ENCODE results near the gene CAMK1D. TPM values are rescaled to one million over a fixed set of nuclear protein-coding genes. Genes with fewer than 3 reads are reported as not detected.

CAMK1D gene
- total and polyA plus RNA-seq, 2 experiments from 2014 or later, result 4.6 to 7.2 TPM

DNA sequence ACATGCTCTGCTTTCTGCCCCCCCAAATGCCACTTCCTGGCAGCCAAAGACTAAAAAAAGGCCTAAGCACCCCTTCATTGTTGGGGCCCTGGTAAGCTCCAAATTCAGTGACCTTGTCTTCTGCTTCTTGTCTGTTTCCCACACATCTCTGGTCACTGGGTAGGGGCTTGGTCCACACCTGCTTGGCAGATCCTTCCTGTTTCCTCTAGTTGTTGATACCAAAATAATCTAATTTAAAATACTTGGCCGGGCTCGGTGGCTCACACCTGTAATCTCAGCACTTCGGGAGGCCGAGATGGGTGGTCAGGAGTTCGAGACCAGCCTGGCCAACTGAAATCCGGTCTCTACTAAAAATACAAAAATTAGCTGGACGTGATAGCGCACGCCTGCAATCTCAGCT, 130.6 kb downstream of the CAMK1D start:
- H2AFZ ChIP-seq, result no peak overlapping the region
- no peaks in the 10 kb centered on the region for H3K79me2 ChIP-seq (replicated peaks; ENCODE audit: insufficient read depth)
- TF ChIP-seq NANOG (IDR thresholded peaks at IDR 0.05; ENCODE audit: borderline replicate concordance) (no peak), STAT1 (IDR thresholded peaks at IDR 0.05; ENCODE audit: unreplicated experiment) (no peak), JUNB (IDR thresholded peaks at IDR 0.05; ENCODE audit: unreplicated experiment) (no peak), POLR2AphosphoS5 (IDR thresholded peaks at IDR 0.05; ENCODE audit: low read depth) (no peak), ZNF114 (CRISPR knock-in tag; IDR thresholded peaks at IDR 0.05) (no peak)
- TF ChIP-seq, protein P1, sequence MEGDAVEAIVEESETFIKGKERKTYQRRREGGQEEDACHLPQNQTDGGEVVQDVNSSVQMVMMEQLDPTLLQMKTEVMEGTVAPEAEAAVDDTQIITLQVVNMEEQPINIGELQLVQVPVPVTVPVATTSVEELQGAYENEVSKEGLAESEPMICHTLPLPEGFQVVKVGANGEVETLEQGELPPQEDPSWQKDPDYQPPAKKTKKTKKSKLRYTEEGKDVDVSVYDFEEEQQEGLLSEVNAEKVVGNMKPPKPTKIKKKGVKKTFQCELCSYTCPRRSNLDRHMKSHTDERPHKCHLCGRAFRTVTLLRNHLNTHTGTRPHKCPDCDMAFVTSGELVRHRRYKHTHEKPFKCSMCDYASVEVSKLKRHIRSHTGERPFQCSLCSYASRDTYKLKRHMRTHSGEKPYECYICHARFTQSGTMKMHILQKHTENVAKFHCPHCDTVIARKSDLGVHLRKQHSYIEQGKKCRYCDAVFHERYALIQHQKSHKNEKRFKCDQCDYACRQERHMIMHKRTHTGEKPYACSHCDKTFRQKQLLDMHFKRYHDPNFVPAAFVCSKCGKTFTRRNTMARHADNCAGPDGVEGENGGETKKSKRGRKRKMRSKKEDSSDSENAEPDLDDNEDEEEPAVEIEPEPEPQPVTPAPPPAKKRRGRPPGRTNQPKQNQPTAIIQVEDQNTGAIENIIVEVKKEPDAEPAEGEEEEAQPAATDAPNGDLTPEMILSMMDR (conservative IDR thresholded peaks at IDR 0.05; ENCODE audit: low read depth in 2 of 2), result no peak
- TF ChIP-seq, protein P2, sequence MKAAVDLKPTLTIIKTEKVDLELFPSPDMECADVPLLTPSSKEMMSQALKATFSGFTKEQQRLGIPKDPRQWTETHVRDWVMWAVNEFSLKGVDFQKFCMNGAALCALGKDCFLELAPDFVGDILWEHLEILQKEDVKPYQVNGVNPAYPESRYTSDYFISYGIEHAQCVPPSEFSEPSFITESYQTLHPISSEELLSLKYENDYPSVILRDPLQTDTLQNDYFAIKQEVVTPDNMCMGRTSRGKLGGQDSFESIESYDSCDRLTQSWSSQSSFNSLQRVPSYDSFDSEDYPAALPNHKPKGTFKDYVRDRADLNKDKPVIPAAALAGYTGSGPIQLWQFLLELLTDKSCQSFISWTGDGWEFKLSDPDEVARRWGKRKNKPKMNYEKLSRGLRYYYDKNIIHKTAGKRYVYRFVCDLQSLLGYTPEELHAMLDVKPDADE (IDR thresholded peaks at IDR 0.05), result no peak
- TF ChIP-seq, protein P3, sequence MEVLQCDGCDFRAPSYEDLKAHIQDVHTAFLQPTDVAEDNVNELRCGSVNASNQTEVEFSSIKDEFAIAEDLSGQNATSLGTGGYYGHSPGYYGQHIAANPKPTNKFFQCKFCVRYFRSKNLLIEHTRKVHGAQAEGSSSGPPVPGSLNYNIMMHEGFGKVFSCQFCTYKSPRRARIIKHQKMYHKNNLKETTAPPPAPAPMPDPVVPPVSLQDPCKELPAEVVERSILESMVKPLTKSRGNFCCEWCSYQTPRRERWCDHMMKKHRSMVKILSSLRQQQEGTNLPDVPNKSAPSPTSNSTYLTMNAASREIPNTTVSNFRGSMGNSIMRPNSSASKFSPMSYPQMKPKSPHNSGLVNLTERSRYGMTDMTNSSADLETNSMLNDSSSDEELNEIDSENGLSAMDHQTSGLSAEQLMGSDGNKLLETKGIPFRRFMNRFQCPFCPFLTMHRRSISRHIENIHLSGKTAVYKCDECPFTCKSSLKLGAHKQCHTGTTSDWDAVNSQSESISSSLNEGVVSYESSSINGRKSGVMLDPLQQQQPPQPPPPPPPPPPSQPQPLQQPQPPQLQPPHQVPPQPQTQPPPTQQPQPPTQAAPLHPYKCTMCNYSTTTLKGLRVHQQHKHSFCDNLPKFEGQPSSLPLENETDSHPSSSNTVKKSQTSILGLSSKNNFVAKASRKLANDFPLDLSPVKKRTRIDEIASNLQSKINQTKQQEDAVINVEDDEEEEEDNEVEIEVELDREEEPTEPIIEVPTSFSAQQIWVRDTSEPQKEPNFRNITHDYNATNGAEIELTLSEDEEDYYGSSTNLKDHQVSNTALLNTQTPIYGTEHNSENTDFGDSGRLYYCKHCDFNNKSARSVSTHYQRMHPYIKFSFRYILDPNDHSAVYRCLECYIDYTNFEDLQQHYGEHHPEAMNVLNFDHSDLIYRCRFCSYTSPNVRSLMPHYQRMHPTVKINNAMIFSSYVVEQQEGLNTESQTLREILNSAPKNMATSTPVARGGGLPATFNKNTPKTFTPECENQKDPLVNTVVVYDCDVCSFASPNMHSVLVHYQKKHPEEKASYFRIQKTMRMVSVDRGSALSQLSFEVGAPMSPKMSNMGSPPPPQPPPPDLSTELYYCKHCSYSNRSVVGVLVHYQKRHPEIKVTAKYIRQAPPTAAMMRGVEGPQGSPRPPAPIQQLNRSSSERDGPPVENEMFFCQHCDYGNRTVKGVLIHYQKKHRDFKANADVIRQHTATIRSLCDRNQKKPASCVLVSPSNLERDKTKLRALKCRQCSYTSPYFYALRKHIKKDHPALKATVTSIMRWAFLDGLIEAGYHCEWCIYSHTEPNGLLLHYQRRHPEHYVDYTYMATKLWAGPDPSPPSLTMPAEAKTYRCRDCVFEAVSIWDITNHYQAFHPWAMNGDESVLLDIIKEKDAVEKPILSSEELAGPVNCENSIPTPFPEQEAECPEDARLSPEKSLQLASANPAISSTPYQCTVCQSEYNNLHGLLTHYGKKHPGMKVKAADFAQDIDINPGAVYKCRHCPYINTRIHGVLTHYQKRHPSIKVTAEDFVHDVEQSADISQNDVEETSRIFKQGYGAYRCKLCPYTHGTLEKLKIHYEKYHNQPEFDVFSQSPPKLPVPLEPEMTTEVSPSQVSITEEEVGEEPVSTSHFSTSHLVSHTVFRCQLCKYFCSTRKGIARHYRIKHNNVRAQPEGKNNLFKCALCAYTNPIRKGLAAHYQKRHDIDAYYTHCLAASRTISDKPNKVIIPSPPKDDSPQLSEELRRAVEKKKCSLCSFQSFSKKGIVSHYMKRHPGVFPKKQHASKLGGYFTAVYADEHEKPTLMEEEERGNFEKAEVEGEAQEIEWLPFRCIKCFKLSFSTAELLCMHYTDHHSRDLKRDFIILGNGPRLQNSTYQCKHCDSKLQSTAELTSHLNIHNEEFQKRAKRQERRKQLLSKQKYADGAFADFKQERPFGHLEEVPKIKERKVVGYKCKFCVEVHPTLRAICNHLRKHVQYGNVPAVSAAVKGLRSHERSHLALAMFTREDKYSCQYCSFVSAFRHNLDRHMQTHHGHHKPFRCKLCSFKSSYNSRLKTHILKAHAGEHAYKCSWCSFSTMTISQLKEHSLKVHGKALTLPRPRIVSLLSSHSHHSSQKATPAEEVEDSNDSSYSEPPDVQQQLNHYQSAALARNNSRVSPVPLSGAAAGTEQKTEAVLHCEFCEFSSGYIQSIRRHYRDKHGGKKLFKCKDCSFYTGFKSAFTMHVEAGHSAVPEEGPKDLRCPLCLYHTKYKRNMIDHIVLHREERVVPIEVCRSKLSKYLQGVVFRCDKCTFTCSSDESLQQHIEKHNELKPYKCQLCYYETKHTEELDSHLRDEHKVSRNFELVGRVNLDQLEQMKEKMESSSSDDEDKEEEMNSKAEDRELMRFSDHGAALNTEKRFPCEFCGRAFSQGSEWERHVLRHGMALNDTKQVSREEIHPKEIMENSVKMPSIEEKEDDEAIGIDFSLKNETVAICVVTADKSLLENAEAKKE (CRISPR knock-in tag; IDR thresholded peaks at IDR 0.05), result no peak
- peaks cover 16% of the 10 kb centered on the region for H3K9me3 Mint-ChIP-seq
- H4K20me1 ChIP-seq (replicated peaks; ENCODE audit: insufficient read depth), result no peaks in the 10 kb centered on the region
- no peak overlapping the region for H3K27ac Mint-ChIP-seq
- H3K27ac ChIP-seq (ENCODE audit: low read depth), result no peak overlapping the region
- peaks cover 17% of the 10 kb centered on the region for H3K4me1 ChIP-seq (ENCODE audit: insufficient read depth)
- H3K4me1 Mint-ChIP-seq, result peaks cover 25% of the 10 kb centered on the region
- no peaks in the 10 kb centered on the region for H3K36me3 ChIP-seq (ENCODE audit: insufficient read depth)
- 0 out of 2 replicates have a peak, but pooled peaks cover 6% of the 10 kb centered on the region for H3K9me2 ChIP-seq (ENCODE audit: insufficient read depth)
- no peaks in the 10 kb centered on the region for H3K27me3 ChIP-seq (ENCODE audit: insufficient read depth)
- ATAC-seq (no peak), DNase-seq (ENCODE audit: low spot score) (no peak)
- H3K36me3 Mint-ChIP-seq (ENCODE audit: low read depth), result peaks cover 15% of the 10 kb centered on the region; the same call in 2 of the 3 replicates
- H3K27me3 Mint-ChIP-seq (ENCODE audit: insufficient read depth, low read depth, poor library complexity), result peaks cover 9% of the 10 kb centered on the region
- no peaks in the 10 kb centered on the region; the same call in 1 of the 2 replicates for H3F3A ChIP-seq (replicated peaks; ENCODE audit: low read depth)
- H3K4me3 ChIP-seq, result no peak overlapping the region
- H3K4me3 Mint-ChIP-seq, result no peak overlapping the region
- H3K4me2 ChIP-seq, result no peak overlapping the region
